HG03135 (cell line): ENCODE measurements around the gene KLK13.

Experiments used
- ATAC-seq: cut with Tn5 transposase; IDR thresholded peaks from one replicate; pipeline ENCODE4 v1.9.1; 2021; ENCODE audit warnings: mild to moderate bottlenecking, moderate library complexity; ENCODE audit not compliant: unreplicated experiment

The KLK13 gene

GRCh38 chr19:51065221-51065960 lies 499 bp upstream of the KLK13 start:
- no peak for ATAC-seq

GRCh38 chr19:51063664-51064063 lies 1.2 kb downstream of the KLK13 start:
- no peak for ATAC-seq

GRCh38 chr19:51060973-51061372 lies 3.9 kb downstream of the KLK13 start:
- no peak for ATAC-seq

GRCh38 chr19:51060336-51060735 lies 4.6 kb downstream of the KLK13 start:
- no peak for ATAC-seq

DNA sequence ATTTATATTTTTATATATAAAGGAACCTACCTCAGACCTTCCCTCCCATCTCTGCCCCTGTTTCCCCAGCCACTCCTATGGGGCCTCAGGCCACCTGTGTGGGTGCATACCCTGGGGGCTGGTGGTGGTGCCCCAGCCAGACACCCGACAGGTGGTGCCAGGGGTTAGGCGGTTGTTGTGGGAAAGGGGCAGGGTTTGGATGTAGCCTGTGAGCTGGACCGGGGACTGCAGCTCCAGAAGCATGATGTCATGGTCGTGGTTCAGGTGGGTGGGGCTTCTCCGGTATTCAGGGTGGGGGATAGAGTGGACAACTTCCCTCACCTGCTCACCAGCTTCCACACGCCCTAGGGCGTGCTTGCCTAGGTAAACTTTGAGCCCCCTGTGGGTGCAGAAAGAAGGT lies 5.2 kb downstream of the KLK13 start:
- no peak for ATAC-seq

GRCh38 chr19:51055866-51056265 lies 9.0 kb downstream of the KLK13 start:
- ATAC-seq, result no peak

DNA sequence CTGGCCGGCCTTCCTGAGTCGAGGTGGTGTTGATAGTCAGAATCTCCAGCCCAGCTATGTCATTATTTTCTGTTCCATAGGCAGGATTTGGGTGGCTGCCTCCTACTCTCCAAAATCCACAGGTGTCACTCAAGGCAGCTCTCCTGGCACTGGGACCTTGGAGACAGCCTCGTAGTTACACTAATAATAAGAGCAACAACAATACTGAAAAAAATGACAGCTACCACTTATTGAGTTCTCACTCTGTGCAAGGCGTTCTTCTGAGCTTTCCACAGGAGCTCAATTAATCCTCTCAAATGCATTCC lies 17.9 kb downstream of the KLK13 start:
- ATAC-seq, result no peak

DNA sequence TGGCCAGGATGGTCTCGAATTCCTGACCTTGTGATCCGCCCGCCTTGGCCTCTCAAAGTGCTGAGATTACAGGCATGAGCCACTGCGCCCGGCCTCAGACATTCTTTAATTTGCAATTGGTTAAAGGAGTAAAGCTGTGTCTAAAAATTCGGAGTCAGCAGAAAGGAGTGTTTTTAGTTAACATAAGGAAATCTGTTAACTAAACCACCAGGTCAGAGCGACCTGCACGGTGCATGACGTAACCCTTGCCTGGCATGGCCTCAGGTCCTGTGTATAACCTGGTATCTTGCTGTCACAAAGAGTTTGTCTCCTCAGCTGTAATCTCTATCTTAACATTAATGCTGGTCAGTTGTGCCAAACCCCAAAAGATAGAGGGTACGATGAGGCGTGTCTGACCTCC lies 20.6 kb downstream of the KLK13 start:
- no peak for ATAC-seq

DNA sequence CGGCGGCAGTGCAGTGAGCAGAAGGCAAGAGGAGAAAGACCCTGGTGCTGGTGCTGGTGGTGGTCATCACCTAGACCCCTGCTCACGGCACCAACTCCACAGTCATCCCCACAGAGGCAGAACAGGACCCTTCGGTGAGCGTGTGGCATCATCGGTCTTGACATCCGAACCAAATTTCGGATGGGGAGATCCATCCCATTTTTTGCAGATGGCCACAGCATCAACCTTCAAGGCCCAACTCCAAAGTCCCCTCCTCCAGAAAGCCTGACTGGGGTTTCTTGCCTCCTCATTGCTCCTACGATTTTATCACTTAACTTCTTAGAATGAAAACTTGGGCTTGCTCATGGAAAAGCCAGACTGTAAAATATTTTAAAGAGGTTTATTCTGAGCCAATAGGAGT lies 21.4 kb downstream of the KLK13 start:
- no peak for ATAC-seq

DNA sequence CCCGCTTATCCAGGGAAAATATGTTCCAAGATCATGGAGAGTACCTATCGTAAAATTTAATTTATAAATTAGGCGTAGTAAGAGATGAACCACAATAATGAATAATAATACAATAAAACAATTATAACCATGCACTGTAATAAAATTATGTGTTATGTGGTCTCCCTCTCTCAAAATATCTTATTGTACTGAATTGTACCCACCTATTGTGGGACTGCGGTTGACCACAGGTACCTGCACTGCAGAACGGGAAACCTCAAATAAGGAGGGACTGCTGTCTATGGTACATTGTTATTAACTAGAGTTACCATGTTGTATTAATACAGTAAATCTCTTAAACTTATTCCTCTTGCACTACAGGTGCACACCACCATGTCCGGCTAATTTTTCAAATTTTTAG lies 24.7 kb downstream of the KLK13 start:
- no peak for ATAC-seq

- no peak for ATAC-seq
Measured at GRCh38 chr19:51036519-51036918, 28.4 kb downstream of the KLK13 start.

- no peak for ATAC-seq
Measured at GRCh38 chr19:51034704-51035103, 30.2 kb downstream of the KLK13 start, which contains the start of gene KLK12. KLK12 (minus strand) TSS chr19:51035002; CDS start chr19:51034621, 381 bp downstream.

GRCh38 chr19:51031880-51032225 lies 33.0 kb downstream of the KLK13 start:
- ATAC-seq, result no peak

GRCh38 chr19:51031220-51031879 lies 33.5 kb downstream of the KLK13 start:
- no peak for ATAC-seq

- no peak for ATAC-seq
Measured at GRCh38 chr19:51030631-51031030, 34.3 kb downstream of the KLK13 start.

DNA sequence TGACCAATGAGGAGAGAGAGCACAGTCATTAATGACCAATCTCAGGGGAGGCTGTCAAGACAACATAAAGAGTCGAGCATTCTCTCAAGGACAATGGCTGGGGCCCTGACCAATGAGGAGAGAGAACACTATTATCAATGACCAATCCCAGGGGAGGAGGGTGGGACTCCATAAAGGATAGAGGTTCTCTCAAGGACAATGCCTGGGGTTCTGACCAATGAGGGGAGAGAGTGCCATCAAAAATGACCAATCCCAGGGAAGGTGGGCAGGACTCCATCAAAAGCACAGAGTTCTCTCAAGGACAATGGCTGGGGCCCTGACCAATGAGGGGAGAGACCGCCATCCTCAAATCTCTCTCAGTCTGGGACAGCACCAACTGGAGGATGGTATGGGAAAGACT lies 35.2 kb downstream of the KLK13 start:
- ATAC-seq, result no peak

GRCh38 chr19:51027873-51028272 lies 37.0 kb downstream of the KLK13 start:
- ATAC-seq, result no peak

- ATAC-seq, result no peak
Measured at GRCh38 chr19:51027126-51027806, 37.6 kb downstream of the KLK13 start.

GRCh38 chr19:51026554-51026831 lies 38.4 kb downstream of the KLK13 start, which contains the start of gene KLK11:
KLK11 (minus strand) TSS chr19:51026616; CDS start chr19:51025631, 985 bp downstream.
- no peak for ATAC-seq

DNA sequence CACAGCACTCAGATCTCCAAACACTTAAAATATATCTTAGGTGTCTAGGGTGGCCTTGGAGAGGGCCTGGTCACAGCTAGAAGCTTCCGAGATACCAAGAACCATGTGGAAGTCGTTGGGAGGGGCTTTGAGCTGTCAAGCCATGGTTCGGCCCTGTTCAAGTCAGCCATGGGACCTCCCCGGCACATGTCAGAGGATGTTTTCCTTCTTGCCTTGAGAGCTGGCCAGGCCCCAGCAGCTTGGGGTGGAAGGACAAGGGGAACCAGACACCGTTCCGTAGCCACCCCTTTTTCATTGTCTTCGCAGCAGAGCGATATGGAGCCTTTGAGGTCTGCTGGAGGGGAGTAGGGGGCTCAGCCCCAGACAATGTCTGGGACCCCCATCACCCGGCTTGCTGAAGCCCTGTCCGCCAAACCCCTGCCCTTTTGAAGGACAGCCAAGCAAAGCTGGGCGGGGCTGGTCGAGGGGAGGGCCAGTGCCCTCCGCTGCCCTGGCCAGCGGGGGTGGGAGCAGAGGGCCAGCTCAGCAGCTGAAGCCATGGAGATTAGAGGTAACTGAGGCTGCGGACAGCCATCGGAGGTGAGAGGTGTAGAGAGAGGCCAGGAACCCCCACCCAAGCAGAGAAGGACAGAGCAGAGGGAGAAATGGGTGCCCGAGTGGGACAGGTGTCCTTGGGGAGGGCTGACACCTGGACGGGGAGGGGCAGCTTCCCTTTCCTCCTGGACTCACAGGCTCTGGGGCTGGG lies 38.9 kb downstream of the KLK13 start:
- no peak for ATAC-seq

DNA sequence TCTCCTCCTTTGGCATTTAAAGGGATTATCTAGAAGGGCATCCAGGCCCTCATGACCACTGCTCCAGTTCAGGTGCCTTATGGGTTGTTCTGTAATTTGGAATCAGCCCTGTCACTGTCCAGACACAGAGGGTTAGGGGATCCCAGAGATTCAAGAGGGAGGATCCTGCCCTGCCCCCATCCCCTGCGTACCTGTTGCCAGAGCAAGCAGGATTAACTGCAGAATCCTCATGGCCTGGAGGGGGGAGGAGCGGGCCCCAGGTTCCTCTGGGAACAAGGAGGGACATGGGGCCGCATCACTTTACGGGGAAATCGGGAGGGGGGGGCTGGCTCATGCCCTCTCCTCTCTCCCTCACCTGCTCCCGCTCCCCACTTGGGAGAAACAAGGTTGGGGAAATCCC lies 39.5 kb downstream of the KLK13 start:
- no peak for ATAC-seq

DNA sequence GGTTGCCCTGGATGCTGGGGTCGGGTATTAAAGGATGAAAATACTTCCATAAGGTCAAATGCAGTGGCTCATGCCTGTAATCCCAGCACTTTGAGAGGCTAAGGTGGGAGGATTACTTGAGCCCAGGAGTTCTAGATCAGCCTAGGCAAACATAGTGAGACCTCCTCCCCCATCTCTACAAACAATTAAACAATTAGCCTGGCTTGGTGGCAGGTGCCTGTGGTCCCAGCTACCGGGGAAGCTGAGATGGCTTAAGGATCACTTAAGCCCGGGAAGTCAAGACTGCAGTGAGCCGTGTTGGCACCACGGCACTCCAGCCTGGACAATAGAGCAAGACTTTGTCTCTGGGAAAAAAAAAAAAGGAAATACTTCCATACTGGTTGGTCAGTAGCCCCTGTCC lies 40.0 kb downstream of the KLK13 start:
- no peak for ATAC-seq
